Activated CD4-positive, alpha-beta T cell treated with anti-CD3 and anti-CD28 coated beads, Interleukin-2, amount 50 U/mL, for 4 hours (primary cell): Measurements from ENCODE around the gene LRRC3C.

Experiments
- DNase-seq, 2 experiments: peaks; one replicate each; pipeline ENCODE4 v3.0.0-alpha.2; 2020

The LRRC3C gene

GRCh38 chr17:39980351-39981206, 53.0 kb downstream of the LRRC3C start, which contains the start of gene PSMD3:
Gene PSMD3 (plus strand): TSS chr17:39980807. CDS start chr17:39980971, 164 bp downstream.
- DNase-seq = peak; percentile 97 to 98

GRCh38 chr17:39981207-39981741, 53.7 kb downstream of the LRRC3C start:
- no peak for DNase-seq

DNA sequence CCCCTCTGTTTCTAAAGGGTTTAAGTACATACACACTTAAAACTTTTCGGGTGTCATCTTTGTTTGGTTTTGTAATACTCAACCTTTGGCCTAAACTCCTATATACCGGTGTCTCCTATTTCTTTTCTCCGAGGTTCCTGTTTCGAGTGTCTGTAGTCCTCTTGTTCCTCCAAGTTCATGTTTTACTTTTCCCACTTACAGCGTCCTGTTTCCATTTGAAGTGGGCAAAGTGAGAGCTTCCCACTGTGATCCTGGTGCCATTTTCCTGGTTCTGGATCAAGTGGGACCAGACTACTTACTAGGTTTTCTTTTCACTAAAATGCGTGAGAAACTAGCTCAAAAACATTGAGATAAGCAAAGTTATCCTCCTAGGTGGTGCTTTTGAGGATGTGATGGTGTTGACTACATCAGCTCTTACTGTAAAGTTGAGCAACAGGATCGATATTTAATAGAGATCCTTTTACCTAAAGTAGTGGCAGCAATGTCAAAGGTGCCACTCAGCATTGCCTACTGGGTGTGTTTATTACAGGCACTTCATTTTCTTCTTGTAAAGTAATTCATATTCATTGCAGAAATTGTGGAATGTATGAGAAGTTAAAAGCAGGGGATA, 54.3 kb downstream of the LRRC3C start:
- no peak for DNase-seq

DNA sequence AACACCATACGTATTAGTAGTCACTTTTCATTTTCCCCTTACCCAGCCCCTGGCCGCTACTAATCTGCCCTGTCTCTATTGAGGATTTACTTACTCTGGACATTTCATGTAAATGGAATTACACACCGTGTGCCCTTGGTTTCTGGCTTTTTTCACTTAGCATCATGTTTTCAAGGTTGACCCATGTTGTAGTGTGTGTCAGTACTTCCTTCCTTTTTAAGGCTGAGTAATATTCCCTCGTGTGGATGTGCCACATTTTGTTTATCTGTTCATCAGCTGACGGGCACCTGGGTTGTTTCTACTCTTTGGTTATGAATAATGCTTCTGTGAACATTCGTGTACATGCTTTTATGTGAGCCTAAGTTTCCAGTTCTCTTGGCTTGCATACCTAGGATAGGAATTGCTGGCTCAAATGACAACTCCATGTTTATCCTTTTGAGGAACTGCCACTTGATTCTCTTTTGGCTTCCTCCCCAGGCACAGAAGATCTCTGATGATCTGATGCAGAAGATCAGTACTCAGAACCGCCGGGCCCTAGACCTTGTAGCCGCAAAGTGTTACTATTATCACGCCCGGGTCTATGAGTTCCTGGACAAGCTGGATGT, 60.8 kb downstream of the LRRC3C start:
- no peak for DNase-seq

DNA sequence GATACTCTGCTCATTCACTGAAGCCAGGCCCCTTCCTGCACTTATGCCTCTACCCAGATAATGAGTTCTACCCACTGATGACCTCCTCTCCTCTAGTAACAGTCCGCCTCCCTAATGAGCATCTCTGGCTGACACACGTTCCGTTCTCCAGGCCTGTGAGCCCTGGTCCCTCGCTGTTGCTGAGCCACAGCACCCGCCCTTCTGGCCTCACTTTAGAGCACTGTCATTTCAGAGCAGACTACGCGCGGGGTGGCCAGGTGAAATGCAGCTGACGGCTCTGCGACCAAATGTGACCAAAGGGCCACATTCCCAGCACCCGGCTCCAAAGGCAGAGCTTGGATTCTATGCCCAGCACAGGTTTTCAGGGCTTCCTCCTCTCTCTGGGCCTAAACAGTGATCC, 66.9 kb downstream of the LRRC3C start:
- no peak for DNase-seq
